IMR-90 (cell line): Measurements from ENCODE around the gene LDLRAD4. TPM values are rescaled to one million over a fixed set of nuclear protein-coding genes. Genes with fewer than 3 reads are reported as not detected.

Experiments used
- ATAC-seq: fragments of 200-7000 bp; cut with Tn5 transposase; 2 replicates; pipeline ENCODE4 v1.9.1; 2020; ENCODE audit warnings: low read depth, mild to moderate bottlenecking, moderate library complexity
- BruUV-seq: library from RNA; stranded (reverse); fragments of 400-500 nt; replicated peaks from 2 replicates; lab custom pipeline; 2021; lab: Mats Ljungman, UMichigan
- CTCF ChIA-PET: fragments of 300-600 bp; formaldehyde crosslinking; extraction: SDS; loops from one replicate; lab custom pipeline; 2021; ENCODE audit warnings: antibody characterized with exemption; lab: Yijun Ruan, JAX
- POLR2A ChIA-PET: fragments of 300-600 bp; sonication (Branson Sonifier 250); formaldehyde crosslinking; loops from one replicate; lab custom pipeline; 2022; ENCODE audit warnings: antibody characterized with exemption; ENCODE audit not compliant: unreplicated experiment; lab: Charles Lee
- DNase-seq: peaks from one replicate; pipeline ENCODE4 v3.0.0; 2013
- H2AFZ ChIP-seq: replicated peaks from 2 replicates; pipeline ENCODE3; 2013; ENCODE audit warnings: low read length, mild to moderate bottlenecking; ENCODE audit not compliant: poor library complexity
- H2AK5ac ChIP-seq: 2 replicates; pipeline ENCODE4 v1.6.1; 2013; ENCODE audit warnings: low read depth, low read length, inconsistent platforms
- H2AK9ac ChIP-seq: replicated peaks from 2 replicates; pipeline ENCODE3; 2013; ENCODE audit warnings: mild to moderate bottlenecking, low read depth, low read length, moderate library complexity; ENCODE audit not compliant: poor library complexity
- H2BK120ac ChIP-seq: 2 replicates; pipeline ENCODE4 v1.6.1; 2013; ENCODE audit warnings: low read depth, low read length, inconsistent platforms
- H2BK15ac ChIP-seq: 3 replicates; pipeline ENCODE4 v1.6.1; 2013; ENCODE audit warnings: low read depth, low read length, inconsistent platforms
- H2BK20ac ChIP-seq: 2 replicates; pipeline ENCODE4 v1.6.1; 2013; ENCODE audit warnings: low read depth, mild to moderate bottlenecking, inconsistent platforms, low read length, moderate library complexity
- H2BK5ac ChIP-seq: 2 replicates; pipeline ENCODE4 v1.6.1; 2013; ENCODE audit warnings: mild to moderate bottlenecking, low read depth, low read length, inconsistent platforms; ENCODE audit not compliant: poor library complexity, severe bottlenecking
- H3K14ac ChIP-seq: replicated peaks from 2 replicates; pipeline ENCODE4 v1.6.1; 2013; ENCODE audit warnings: low read depth, low read length, inconsistent platforms
- H3K18ac ChIP-seq: 2 replicates; pipeline ENCODE4 v1.6.1; 2013; ENCODE audit warnings: low read depth, low read length, control low read depth
- H3K23ac ChIP-seq: 2 replicates; pipeline ENCODE4 v1.6.1; 2013; ENCODE audit warnings: low read depth, low read length, inconsistent platforms
- H3K27ac ChIP-seq: 2 replicates; pipeline ENCODE4 v1.5.1; 2013; ENCODE audit warnings: mild to moderate bottlenecking, control low read depth, low read length; ENCODE audit not compliant: insufficient read depth
- H3K27me3 ChIP-seq: 2 replicates; pipeline ENCODE4 v1.6.1; 2013; ENCODE audit warnings: low read length; ENCODE audit not compliant: control insufficient read depth, insufficient read depth
- H3K36me3 ChIP-seq: 2 replicates; pipeline ENCODE4 v1.6.1; 2013; ENCODE audit warnings: low read length, mixed read lengths; ENCODE audit not compliant: control insufficient read depth, insufficient read depth
- H3K4ac ChIP-seq: 2 replicates; pipeline ENCODE4 v1.6.1; 2013; ENCODE audit warnings: low read depth, low read length, inconsistent platforms
- H3K4me1 ChIP-seq: 2 replicates; pipeline ENCODE4 v1.6.1; 2013; ENCODE audit warnings: low read length, mixed read lengths; ENCODE audit not compliant: control insufficient read depth, insufficient read depth
- H3K4me2 ChIP-seq: 2 replicates; pipeline ENCODE4 v1.6.1; 2013; ENCODE audit warnings: low read depth, mild to moderate bottlenecking, control low read depth, low read length, moderate library complexity
- H3K4me3 ChIP-seq: 2 replicates; pipeline ENCODE4 v1.5.1; 2013; ENCODE audit warnings: low read depth, mild to moderate bottlenecking, control low read depth, low read length, moderate library complexity; ENCODE audit not compliant: insufficient read depth
- H3K56ac ChIP-seq: 2 replicates; pipeline ENCODE4 v1.6.1; 2013; ENCODE audit warnings: low read length, inconsistent platforms; ENCODE audit not compliant: insufficient read depth; ENCODE audit errors: extremely low read depth
- H3K79me1 ChIP-seq, 2 experiments: 2 replicates each; pipeline ENCODE4 v1.6.1; 2013; ENCODE audit warnings: low read length in 2 of 2, inconsistent platforms in 1 of 2, low read depth in 1 of 2
- H3K9ac ChIP-seq: 2 replicates; pipeline ENCODE4 v1.6.1; 2013; ENCODE audit warnings: low read depth, low read length, control low read depth
- H3K9me1 ChIP-seq: 2 replicates; pipeline ENCODE4 v1.6.1; 2013; ENCODE audit warnings: low read length, inconsistent platforms; ENCODE audit not compliant: insufficient read depth
- H3K9me3 ChIP-seq: 2 replicates; pipeline ENCODE4 v1.6.1; 2013; ENCODE audit warnings: low read length; ENCODE audit not compliant: control insufficient read depth, insufficient read depth
- H4K20me1 ChIP-seq: 2 replicates; pipeline ENCODE4 v1.6.1; 2013; ENCODE audit warnings: low read length, inconsistent platforms; ENCODE audit not compliant: insufficient read depth
- H4K5ac ChIP-seq: 2 replicates; pipeline ENCODE4 v1.6.1; 2013; ENCODE audit warnings: mild to moderate bottlenecking, low read depth, low read length, control low read depth
- H4K8ac ChIP-seq, 2 experiments: 2 replicates each; pipeline ENCODE4 v1.6.1; 2013; ENCODE audit warnings: low read depth in 2 of 2, low read length in 2 of 2, control low read depth in 1 of 2, inconsistent platforms in 1 of 2
- H4K91ac ChIP-seq: 2 replicates; pipeline ENCODE4 v1.6.1; 2013; ENCODE audit warnings: low read depth, low read length, inconsistent platforms; ENCODE audit not compliant: insufficient read depth
- BHLHE40 ChIP-seq: fragments of 150-350 bp; IDR thresholded peaks from 2 replicates; pipeline ENCODE4 v1.6.1; 2016; ENCODE audit warnings: mild to moderate bottlenecking, low read depth, low read length
- CEBPB ChIP-seq: IDR thresholded peaks from 2 replicates; pipeline ENCODE4 v1.6.1; 2012; ENCODE audit warnings: low read depth, low read length, improper control_type of control experiment
- CHD1 ChIP-seq: IDR thresholded peaks from 2 replicates; pipeline ENCODE4 v1.6.1; 2012; ENCODE audit warnings: low read depth, low read length, improper control_type of control experiment
- FOS ChIP-seq: fragments of 150-350 bp; IDR thresholded peaks from 2 replicates; pipeline ENCODE4 v1.6.1; 2016; ENCODE audit warnings: low read depth, low read length
- MAFK ChIP-seq: IDR thresholded peaks from 2 replicates; pipeline ENCODE4 v1.6.1; 2012; ENCODE audit warnings: low read depth, low read length, improper control_type of control experiment
- MAZ ChIP-seq: IDR thresholded peaks from 2 replicates; pipeline ENCODE4 v1.6.1; 2012; ENCODE audit warnings: low read depth, mild to moderate bottlenecking, low read length, improper control_type of control experiment, moderate library complexity, borderline replicate concordance
- MXI1 ChIP-seq: IDR thresholded peaks from 2 replicates; pipeline ENCODE4 v1.6.1; 2012; ENCODE audit warnings: low read depth, mild to moderate bottlenecking, low read length, moderate library complexity, borderline replicate concordance
- NFE2L2 ChIP-seq: fragments of 150-350 bp; IDR thresholded peaks from 2 replicates; pipeline ENCODE4 v1.6.1; 2016; ENCODE audit warnings: low read depth, mild to moderate bottlenecking, low read length
- POLR2A ChIP-seq: IDR thresholded peaks from 2 replicates; pipeline ENCODE4 v1.6.1; 2012; ENCODE audit warnings: mild to moderate bottlenecking, low read depth, low read length
- RAD21 ChIP-seq: IDR thresholded peaks from 2 replicates; pipeline ENCODE4 v1.6.1; 2012; ENCODE audit warnings: low read length, improper control_type of control experiment
- RCOR1 ChIP-seq: IDR thresholded peaks from 2 replicates; pipeline ENCODE4 v1.6.1; 2012; ENCODE audit warnings: mild to moderate bottlenecking, low read length, improper control_type of control experiment; ENCODE audit not compliant: insufficient replicate concordance
- SMC3 ChIP-seq: fragments of 150-350 bp; IDR thresholded peaks from 2 replicates; pipeline ENCODE4 v1.6.1; 2016; ENCODE audit warnings: low read depth, mild to moderate bottlenecking, antibody characterized with exemption, low read length, moderate library complexity
- WGBS, 2 experiments: methylation state at CpG; one replicate each; pipeline versions ENCODE4 v1.1.5 to v1.1.7; 2013; ENCODE audit warnings: missing lambda C conversion rate in 2 of 2; ENCODE audit not compliant: insufficient read length in 1 of 2; ENCODE audit errors: extremely low coverage in 2 of 2; 5-methylcytosine and 5-hydroxymethylcytosine counted together
- dilution Hi-C: fragments of 300-500 bp; cut with HindIII; formaldehyde crosslinking; loops from one replicate; pipeline ENCODE4 v1.14.3; 2018; ENCODE audit warnings: low sequenced_read_pairs; ENCODE audit not compliant: unreplicated experiment
- in situ Hi-C: fragments of 300-500 bp; cut with MboI; formaldehyde crosslinking; loops from 3 replicates; pipeline ENCODE4 v1.14.3; 2019; ENCODE audit warnings: low sequenced_read_pairs, inconsistent platforms, mixed read lengths
- intact Hi-C: fragments of 100-400 bp; cut with micrococcal nuclease; formaldehyde crosslinking; loops from 2 replicates; pipeline ENCODE4 v1.10.0; 2022
- polyA plus RNA-seq, 3 experiments: library from polyadenylated mRNA; depleted of rRNA; stranded (reverse); fragments of >200 nt; gene quantifications; 2 replicates each; pipeline ENCODE4 v1.2.3, GENCODE V29; 2012; ENCODE audit warnings: low replicate concordance in 1 of 3
- total RNA-seq: library from RNA; depleted of rRNA; stranded (reverse); fragments of >200 nt; gene quantifications from 2 replicates; pipeline ENCODE4 v1.2.3, GENCODE V29; 2012
- TF ChIP-seq, protein P1 (sequence below): fragments of 150-350 bp; IDR thresholded peaks from 2 replicates; pipeline ENCODE4 v1.6.1; 2016; ENCODE audit warnings: low read depth, mild to moderate bottlenecking, low read length, moderate library complexity, borderline replicate concordance
- TF ChIP-seq, protein P2 (sequence below): conservative IDR thresholded peaks from 2 replicates; pipeline ENCODE4 v1.5.1; 2012; ENCODE audit warnings: mild to moderate bottlenecking, low read depth, low read length, improper control_type of control experiment
- TF ChIP-seq, protein P3 (sequence below): fragments of 150-350 bp; IDR thresholded peaks from 2 replicates; pipeline ENCODE4 v1.6.1; 2017; ENCODE audit warnings: mild to moderate bottlenecking, antibody characterized with exemption, low read length, low read depth

LDLRAD4 gene
- total and polyA plus RNA-seq, 2 of the 4 experiments (the other 2 are of a cell fraction): not detected

DNA sequence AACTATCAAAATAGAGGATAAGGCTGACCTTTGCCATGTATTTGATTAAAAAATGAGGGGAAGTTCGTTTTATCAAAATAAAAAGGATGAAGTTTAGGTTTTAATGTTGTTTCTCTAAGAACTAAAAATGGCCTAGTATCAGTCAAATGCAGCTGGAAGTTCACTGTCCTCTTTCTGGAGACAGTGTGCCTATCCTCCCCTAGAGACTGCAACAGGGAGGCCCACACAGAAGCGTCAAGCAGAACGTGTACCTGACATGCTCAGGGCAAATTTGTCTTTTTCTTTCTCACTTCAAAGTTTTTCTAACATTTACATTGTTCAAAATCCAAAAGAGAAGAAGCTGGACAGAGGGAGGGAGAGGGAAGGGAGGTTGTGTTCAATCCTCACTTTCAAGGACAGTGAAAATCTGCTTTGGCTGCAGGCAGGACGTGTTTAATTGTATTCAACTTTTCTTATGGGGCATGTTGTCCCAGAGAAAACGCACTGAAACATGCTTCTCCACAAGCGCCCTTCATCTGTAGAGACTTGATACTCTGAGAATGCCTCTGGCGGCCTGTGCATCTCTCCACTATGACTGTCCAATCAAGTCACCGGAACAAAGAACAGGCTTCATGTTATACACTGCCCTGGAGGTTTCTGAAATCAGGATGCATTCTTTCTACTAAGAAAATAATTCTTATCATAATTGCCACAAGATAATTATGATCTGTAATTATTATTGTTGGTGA is 442.7 kb downstream of the LDLRAD4 start:
- ATAC-seq (no peak), DNase-seq (no peak)
- ChIA-PET CTCF (no interaction called here), POLR2A (no interaction called here)
- WGBS, 2 experiments: 100% methylated on average over 2 of the region's 8 CpGs; no CpG with 5 or more reads in 1 of the 2 experiments
- Histone ChIP-seq H4K91ac (no peak overlapping the region), H2BK15ac (no peak overlapping the region), H3K4me2 (no peak overlapping the region), H3K9me1 (no peaks in the 10 kb centered on the region), H4K5ac (no peak overlapping the region), H3K4me3 (no peak overlapping the region), H2AK9ac (no peak overlapping the region), H3K18ac (no peak overlapping the region), H3K79me1 (no peaks in the 10 kb centered on the region), H3K9me3 (no peaks in the 10 kb centered on the region), H3K4me1 (no peaks in the 10 kb centered on the region), H3K27ac (no peak overlapping the region), H2AK5ac (no peak overlapping the region), H3K27me3 (no peaks in the 10 kb centered on the region), H3K36me3 (peaks cover 4% of the 10 kb centered on the region), H2BK20ac (no peak overlapping the region), H3K14ac (no peak overlapping the region), H3K9ac (no peak overlapping the region), H4K20me1 (no peaks in the 10 kb centered on the region), H3K4ac (no peak overlapping the region), H2BK120ac (no peak overlapping the region), H4K8ac (no peak overlapping the region), H2BK5ac (no peak overlapping the region), H3K56ac (no peak overlapping the region), H3K23ac (no peak overlapping the region), H2AFZ (no peak overlapping the region)
- dilution Hi-C loops (no loop called here), in situ Hi-C loops (no loop called here), intact Hi-C loops (no loop called here)
- BruUV-seq: no TSS peak
- TF ChIP-seq POLR2A (no peak), NFE2L2 (no peak), MAZ (no peak), FOS (no peak), CHD1 (no peak), SMC3 (no peak), RCOR1 (no peak), RAD21 (no peak), MAFK (no peak), CEBPB (no peak), MXI1 (no peak), BHLHE40 (no peak)
- TF ChIP-seq, protein P1, sequence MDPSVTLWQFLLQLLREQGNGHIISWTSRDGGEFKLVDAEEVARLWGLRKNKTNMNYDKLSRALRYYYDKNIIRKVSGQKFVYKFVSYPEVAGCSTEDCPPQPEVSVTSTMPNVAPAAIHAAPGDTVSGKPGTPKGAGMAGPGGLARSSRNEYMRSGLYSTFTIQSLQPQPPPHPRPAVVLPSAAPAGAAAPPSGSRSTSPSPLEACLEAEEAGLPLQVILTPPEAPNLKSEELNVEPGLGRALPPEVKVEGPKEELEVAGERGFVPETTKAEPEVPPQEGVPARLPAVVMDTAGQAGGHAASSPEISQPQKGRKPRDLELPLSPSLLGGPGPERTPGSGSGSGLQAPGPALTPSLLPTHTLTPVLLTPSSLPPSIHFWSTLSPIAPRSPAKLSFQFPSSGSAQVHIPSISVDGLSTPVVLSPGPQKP: no peak
- TF ChIP-seq, protein P2, sequence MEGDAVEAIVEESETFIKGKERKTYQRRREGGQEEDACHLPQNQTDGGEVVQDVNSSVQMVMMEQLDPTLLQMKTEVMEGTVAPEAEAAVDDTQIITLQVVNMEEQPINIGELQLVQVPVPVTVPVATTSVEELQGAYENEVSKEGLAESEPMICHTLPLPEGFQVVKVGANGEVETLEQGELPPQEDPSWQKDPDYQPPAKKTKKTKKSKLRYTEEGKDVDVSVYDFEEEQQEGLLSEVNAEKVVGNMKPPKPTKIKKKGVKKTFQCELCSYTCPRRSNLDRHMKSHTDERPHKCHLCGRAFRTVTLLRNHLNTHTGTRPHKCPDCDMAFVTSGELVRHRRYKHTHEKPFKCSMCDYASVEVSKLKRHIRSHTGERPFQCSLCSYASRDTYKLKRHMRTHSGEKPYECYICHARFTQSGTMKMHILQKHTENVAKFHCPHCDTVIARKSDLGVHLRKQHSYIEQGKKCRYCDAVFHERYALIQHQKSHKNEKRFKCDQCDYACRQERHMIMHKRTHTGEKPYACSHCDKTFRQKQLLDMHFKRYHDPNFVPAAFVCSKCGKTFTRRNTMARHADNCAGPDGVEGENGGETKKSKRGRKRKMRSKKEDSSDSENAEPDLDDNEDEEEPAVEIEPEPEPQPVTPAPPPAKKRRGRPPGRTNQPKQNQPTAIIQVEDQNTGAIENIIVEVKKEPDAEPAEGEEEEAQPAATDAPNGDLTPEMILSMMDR: no peak
- TF ChIP-seq, protein P3, sequence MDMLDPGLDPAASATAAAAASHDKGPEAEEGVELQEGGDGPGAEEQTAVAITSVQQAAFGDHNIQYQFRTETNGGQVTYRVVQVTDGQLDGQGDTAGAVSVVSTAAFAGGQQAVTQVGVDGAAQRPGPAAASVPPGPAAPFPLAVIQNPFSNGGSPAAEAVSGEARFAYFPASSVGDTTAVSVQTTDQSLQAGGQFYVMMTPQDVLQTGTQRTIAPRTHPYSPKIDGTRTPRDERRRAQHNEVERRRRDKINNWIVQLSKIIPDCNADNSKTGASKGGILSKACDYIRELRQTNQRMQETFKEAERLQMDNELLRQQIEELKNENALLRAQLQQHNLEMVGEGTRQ: no peak
